KOPT-K1 (cell line): ENCODE measurements around the gene TMEM176A.

ENCODE experiments used
- H3K27ac ChIP-seq: fragments of 200-600 bp; sonication (generic); 2 replicates; pipeline ENCODE4 v1.5.1; 2016; ENCODE audit warnings: antibody characterized with exemption, mild to moderate bottlenecking, low read depth, low read length; ENCODE audit not compliant: poor library complexity, severe bottlenecking
- H3K36me3 ChIP-seq: fragments of 200-600 bp; sonication (generic); 2 replicates; pipeline ENCODE4 v1.5.1; 2017; ENCODE audit warnings: antibody characterized with exemption, mild to moderate bottlenecking, low read length, moderate library complexity; ENCODE audit not compliant: insufficient read depth
- H3K9me3 ChIP-seq: fragments of 200-600 bp; sonication (generic); 2 replicates; pipeline ENCODE4 v1.5.1; 2017; ENCODE audit warnings: antibody characterized with exemption, low read length, mild to moderate bottlenecking; ENCODE audit not compliant: insufficient read depth, poor library complexity, severe bottlenecking

Gene TMEM176A

DNA sequence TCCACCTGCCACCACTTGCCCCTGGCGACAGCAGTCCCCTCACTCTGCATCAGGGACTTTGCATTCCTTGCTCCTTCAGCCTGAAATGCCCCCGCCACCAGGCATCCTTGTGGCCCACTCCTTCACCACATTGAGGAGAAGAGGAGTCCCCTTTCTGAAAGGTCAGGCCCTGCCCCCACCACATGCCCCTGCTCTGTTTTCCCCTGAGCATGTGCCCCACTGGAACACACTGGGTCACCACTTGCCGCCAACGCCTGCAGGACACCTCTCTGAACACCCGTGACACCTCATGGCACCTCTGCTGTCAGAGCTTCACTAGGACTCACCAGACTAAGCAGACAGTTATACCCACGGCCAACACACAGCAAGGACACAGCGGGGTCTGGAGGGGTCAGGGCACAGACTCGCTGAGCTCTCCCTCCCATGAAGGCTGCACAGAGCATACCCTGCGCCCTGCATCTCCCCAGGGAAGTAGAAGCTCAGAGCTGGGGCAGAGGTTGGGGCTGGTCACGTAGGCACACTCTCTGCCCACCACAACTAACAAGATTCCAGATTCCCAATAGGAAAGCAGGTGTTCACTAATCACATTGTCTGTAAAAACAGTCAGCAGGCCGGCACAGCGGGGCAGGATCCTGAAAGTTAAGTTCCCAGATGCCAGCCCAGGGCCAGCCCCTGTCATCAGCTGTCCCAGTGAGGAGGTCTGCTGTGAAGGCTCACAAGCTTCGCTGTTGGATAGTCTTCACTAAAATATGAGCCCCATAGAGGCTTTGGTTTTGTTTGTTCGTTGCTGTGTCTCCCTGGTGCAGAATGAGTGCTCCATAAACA lies 45.9 kb downstream of the TMEM176A start:
- Histone ChIP-seq H3K27ac (no peak overlapping the region), H3K36me3 (no peaks in the 10 kb centered on the region), H3K9me3 (no peaks in the 10 kb centered on the region)

DNA sequence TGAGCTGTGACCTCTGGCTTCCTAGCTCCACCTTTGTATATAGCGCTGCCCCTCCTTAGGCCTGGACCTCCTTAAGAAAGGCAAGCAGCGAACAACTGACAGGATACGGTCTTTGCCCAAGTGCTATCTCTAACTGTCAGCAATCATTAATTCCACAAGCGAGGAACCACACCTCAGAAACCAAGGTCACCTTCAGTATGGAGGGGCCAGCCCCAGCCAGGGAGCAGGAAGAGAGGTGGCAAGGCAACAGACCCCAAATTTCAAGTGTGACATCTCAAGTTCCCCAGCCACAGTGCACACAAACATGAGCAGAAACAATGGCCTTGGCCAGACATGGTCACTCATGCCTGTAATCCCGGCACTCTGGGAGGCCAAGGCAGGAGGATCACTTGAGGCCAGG lies 47.0 kb downstream of the TMEM176A start:
- Histone ChIP-seq H3K9me3 (no peaks in the 10 kb centered on the region), H3K36me3 (no peaks in the 10 kb centered on the region), H3K27ac (no peak overlapping the region)

DNA sequence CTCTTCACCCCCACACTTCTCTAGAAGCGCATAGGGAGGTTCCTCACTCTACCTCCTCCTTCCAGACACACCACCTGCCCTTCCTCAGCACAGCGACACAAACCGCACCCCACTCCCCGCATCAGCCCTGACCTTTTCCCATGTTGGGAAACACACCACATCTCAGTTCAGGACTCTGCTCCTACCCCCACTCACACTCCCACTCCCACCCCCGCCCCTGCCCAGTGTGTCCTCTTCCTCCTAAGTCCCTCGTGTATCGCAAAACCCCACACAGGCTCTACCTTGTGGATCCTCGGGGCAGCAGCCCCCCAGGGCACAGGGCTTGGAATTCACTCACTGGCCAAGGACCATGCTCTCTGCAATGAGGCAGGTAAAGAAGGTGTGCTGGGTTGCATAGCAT lies 47.5 kb downstream of the TMEM176A start:
- no peaks in the 10 kb centered on the region for H3K9me3 ChIP-seq
- no peaks in the 10 kb centered on the region for H3K36me3 ChIP-seq
- H3K27ac ChIP-seq = no peak overlapping the region

DNA sequence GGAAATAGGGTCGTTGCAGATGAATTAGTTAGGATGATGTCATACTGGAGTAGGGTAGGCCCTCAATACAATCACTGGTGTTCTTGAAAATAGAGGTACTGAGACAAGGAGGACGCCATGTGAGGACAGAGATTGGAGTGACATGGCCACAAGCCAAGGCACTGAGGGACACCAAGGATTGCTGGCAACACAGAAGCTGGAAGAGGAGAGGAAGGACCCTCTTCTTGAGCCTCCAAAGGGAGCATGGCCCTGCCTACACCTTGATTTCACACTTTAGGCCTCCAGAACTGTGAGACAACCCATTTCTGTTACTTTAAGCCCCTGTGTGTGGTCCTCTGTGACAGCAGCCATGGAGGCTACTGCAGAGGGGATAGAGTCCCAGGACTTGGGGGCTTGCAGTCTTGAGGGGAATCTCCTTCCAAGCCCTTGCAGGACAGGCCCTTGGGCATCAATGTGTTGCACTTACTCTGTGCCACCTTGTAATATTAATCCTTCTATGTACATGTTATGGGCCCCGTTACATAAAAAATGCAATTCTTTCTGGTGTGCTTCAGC lies 48.1 kb downstream of the TMEM176A start:
- H3K27ac ChIP-seq = no peak overlapping the region
- no peaks in the 10 kb centered on the region for H3K36me3 ChIP-seq
- no peaks in the 10 kb centered on the region for H3K9me3 ChIP-seq

DNA sequence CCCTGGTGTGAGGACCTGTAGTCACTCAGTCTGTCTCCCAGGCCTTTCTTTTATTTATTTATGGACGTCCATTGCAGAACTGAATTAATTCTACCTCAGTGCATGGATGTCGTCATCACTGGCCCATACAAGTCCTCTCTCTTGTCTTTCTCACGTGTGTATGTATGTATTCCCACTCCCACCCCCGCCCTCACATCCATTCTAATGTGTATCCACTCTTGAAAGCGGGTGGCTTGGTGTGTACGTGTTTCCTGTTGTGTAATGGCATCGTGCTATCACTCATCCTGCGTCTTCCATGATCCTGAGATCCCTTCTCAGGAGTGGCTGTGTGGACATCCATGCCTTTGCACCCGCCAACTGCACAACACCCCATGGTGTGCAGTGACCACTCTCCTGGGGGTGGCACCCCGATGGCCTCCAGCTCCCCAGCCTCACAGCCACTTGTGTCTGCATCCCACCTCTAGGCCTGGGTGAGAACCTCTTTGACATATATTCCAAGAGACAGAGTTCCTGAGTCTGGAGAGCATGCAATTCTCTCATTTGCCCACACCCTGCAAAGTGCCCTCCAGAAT lies 48.7 kb downstream of the TMEM176A start:
- no peaks in the 10 kb centered on the region for H3K9me3 ChIP-seq
- no peak overlapping the region for H3K27ac ChIP-seq
- H3K36me3 ChIP-seq = no peaks in the 10 kb centered on the region

DNA sequence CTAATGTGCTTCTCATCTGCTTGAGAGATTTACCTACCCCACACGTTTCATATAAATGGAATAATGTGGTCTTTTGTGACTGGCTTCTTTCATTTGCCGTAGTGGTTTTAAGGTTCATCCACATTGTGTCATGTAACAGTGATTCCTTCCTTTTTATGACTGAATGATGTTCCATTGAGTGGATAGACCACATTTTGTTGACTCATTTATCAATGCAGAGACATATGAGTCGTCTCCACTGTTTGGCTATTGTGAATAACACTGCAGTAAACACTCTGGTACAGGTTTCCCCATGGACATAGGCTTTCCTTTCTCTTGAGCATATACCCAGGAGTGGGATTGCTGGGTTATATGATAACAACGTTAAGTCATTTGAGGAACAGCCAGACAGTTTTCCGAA lies 49.7 kb downstream of the TMEM176A start:
- Histone ChIP-seq H3K36me3 (no peaks in the 10 kb centered on the region), H3K9me3 (no peaks in the 10 kb centered on the region), H3K27ac (no peak overlapping the region)

DNA sequence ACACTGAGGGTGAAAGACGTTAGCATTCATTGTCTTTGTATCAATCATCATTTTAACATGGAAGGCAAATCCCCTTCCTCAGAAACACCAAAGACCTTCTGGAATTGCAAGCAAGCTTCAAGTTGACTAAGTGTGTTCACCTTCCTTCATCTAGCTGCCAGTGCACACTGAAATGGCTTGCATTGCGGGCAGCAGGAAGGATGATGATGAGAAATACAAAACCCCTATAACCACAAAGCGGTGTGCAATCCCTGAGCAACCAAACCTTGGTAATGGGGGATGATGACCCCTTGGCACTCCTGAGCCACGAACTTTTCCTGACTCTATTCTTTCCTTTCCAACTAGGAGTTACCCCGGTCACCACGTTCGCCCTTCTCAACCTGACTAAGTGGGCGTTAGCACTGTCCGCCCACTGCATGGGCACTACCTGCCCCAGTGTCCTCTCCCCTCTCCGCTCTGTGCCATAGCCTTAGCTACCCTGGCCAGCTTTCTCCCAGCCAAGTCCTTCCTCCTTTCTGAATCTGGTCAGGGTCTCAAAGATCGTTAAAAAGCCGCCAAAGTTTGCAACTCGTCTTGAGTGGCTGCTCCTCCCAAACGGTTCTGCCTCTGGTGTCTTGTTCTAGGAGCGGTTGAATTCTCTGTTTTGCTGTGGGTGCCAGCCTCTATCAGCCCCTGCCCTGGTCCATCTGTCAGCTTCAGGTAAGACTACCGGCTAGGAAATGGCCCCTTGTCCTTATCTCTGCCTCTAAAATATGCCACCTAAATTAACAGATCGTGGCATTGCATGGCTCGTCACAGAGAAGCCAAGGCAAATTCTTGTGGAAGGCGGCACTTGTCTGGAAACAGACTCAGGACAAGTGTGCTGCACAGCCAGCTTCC lies 51.2 kb downstream of the TMEM176A start:
- Histone ChIP-seq H3K9me3 (no peaks in the 10 kb centered on the region), H3K27ac (no peak overlapping the region), H3K36me3 (no peaks in the 10 kb centered on the region)

DNA sequence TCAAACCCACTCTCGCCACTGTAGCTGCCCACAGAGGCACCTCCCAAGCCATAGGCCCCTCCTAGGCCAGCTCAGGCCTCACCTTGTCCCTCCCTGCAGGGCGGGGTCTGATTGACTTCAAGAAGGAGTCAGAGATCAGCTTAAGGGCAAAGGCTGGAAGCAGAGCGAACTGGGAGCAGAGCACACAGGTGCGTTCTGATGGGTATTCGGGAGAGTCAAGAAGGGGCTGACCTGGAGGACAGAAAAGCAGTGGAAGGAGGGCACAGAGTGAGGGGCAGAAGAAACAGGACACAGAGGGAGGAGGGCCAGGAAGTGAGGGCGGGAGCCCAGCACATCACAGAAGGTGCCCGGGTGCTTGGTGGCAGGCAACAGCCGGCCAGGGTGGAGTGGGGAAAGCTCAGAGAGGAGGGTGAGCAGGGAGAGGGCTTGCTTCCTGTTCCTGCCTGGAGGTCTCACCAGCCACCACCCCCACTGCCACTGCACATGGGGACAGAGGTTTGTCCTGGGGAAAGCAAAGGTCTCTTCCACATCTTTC lies 51.9 kb downstream of the TMEM176A start, which contains the start of gene AOC1:
Gene AOC1, plus strand, starts transcription at position 147 of the 535 bp plus-strand sequence. CDS start 3,954 bp downstream, outside the sequence.
- H3K36me3 ChIP-seq = no peaks in the 10 kb centered on the region
- no peak within 1 kb of the TSS for H3K27ac ChIP-seq
- H3K9me3 ChIP-seq = no peaks in the 10 kb centered on the region

DNA sequence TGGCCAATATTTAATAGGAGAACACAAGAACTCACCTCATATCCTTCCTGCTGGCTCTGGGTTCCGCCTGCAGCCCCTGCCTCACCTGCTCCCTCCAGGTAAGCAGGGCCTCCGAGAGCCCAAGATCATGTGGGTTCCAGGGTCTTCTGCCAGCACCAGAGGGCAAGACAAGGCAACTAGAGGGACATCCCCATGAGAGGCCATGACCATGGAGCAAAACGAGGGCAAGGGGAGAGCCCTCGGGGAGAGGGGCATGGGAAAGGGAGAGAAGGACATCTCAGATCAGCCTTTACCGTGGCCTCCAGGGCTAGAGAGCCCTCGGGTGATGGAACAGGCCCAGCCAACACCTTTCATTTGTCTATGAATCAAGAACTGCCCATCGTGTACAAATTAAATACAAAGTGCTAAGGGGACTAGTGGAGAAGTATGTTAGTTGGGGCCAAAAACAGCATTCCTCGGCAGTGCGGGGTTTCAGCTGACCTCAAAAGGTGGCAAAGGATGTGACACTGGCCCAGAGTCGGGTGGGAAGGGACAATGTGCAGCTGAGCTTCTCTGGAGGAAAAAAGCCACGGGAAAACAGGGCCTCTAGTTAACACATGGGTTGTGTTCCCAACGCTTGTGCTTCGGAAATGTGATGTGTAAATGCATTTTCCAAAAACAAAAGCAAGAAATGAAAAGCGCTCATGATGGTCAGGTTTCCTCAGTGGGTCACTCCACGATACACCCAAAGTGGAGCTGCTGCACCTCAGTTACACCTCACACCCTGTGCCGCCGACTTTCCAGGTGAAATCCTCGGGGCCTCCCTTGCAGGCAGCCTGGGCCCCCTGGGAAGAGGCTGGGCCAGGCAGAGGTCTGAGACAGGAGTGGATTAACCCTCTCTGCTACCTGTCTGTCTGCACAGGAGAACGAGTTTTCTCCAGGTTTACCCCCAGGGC lies 53.8 kb downstream of the TMEM176A start:
- no peak overlapping the region for H3K27ac ChIP-seq
- no peaks in the 10 kb centered on the region for H3K36me3 ChIP-seq
- H3K9me3 ChIP-seq = no peaks in the 10 kb centered on the region
